Neural cell (in vitro differentiated cells): ENCODE measurements around the gene MAMLD1. TPM values are rescaled to one million over a fixed set of nuclear protein-coding genes. Genes with fewer than 3 reads are reported as not detected.

Source experiments
- H2AFZ ChIP-seq: fragments of 200-600, 300-800 bp; sonication (generic), shearing (Covaris generic); 2 replicates; pipeline ENCODE4 v1.6.0; 2014; ENCODE audit warnings: low read depth, mild to moderate bottlenecking, antibody characterized with exemption, low read length, moderate library complexity
- H3F3A ChIP-seq: fragments of 200-600 bp; shearing (Covaris generic); 2 replicates; pipeline ENCODE4 v1.6.1; 2016; ENCODE audit warnings: mild to moderate bottlenecking, moderate library complexity, mixed read lengths, antibody characterized with exemption, low read length; ENCODE audit not compliant: insufficient read depth, poor library complexity, severe bottlenecking
- H3K27ac ChIP-seq: fragments of 200-600, 300-800 bp; sonication (generic), shearing (Covaris generic); 2 replicates; pipeline ENCODE4 v1.5.1; 2014; ENCODE audit warnings: mild to moderate bottlenecking, low read length, moderate library complexity
- H3K27me3 ChIP-seq: fragments of 300-800, 200-600 bp; sonication (generic), shearing (Covaris generic); 2 replicates; pipeline ENCODE4 v1.6.0; 2014; ENCODE audit warnings: mild to moderate bottlenecking, low read depth, low read length, moderate library complexity; ENCODE audit not compliant: insufficient read depth
- H3K36me3 ChIP-seq: fragments of 300-800, 200-600 bp; sonication (generic), shearing (Covaris generic); 2 replicates; pipeline ENCODE4 v1.5.1; 2014; ENCODE audit warnings: mild to moderate bottlenecking, antibody characterized with exemption, low read length, moderate library complexity; ENCODE audit not compliant: insufficient read depth
- H3K4me2 ChIP-seq: fragments of 300-800, 200-600 bp; sonication (generic), shearing (Covaris generic); 2 replicates; pipeline ENCODE4 v1.6.0; 2014; ENCODE audit warnings: mild to moderate bottlenecking, low read length
- H3K4me3 ChIP-seq: fragments of 300-800, 200-600 bp; sonication (generic), shearing (Covaris generic); 2 replicates; pipeline ENCODE4 v1.5.1; 2014; ENCODE audit warnings: mild to moderate bottlenecking, low read length, moderate library complexity
- H3K79me2 ChIP-seq: fragments of 200-600 bp; shearing (Covaris generic); replicated peaks from 2 replicates; pipeline ENCODE4 v1.6.0; 2014; ENCODE audit warnings: mild to moderate bottlenecking, low read length, moderate library complexity; ENCODE audit not compliant: insufficient read depth
- H3K9ac ChIP-seq: fragments of 300-800, 200-600 bp; sonication (generic), shearing (Covaris generic); 2 replicates; pipeline ENCODE4 v1.6.1; 2016; ENCODE audit warnings: mild to moderate bottlenecking, low read length, mixed read lengths
- H3K9me2 ChIP-seq: fragments of 200-600 bp; shearing (Covaris generic); 2 replicates; pipeline ENCODE4 v1.6.1; 2016; ENCODE audit warnings: mild to moderate bottlenecking, low read length, mixed read lengths; ENCODE audit not compliant: insufficient read depth
- H3K9me3 ChIP-seq: fragments of 200-600, 300-800 bp; sonication (generic), shearing (Covaris generic); 2 replicates; pipeline ENCODE4 v1.6.1; 2016; ENCODE audit warnings: mild to moderate bottlenecking, mixed run types, low read length, moderate library complexity, mixed read lengths
- H4K20me1 ChIP-seq: fragments of 200-600 bp; shearing (Covaris generic); 2 replicates; pipeline ENCODE4 v1.6.1; 2016; ENCODE audit warnings: mild to moderate bottlenecking, mixed run types; ENCODE audit not compliant: insufficient read depth
- CTCF ChIP-seq: fragments of 450-650 bp; IDR thresholded peaks from 2 replicates; pipeline ENCODE4 v1.5.1; 2014; ENCODE audit warnings: antibody characterized with exemption, mild to moderate bottlenecking, moderate library complexity; ENCODE audit not compliant: poor library complexity, severe bottlenecking
- EP300 ChIP-seq: fragments of 450-650 bp; conservative IDR thresholded peaks from 2 replicates; pipeline ENCODE4 v1.6.1; 2014; ENCODE audit warnings: antibody characterized with exemption, mild to moderate bottlenecking, moderate library complexity; ENCODE audit not compliant: poor library complexity, severe bottlenecking
- EZH2 ChIP-seq: fragments of 200-600, 300-800 bp; shearing (Covaris generic), sonication (generic); IDR thresholded peaks from 2 replicates; pipeline ENCODE4 v1.6.1; 2014; ENCODE audit warnings: antibody characterized with exemption, low read length, borderline replicate concordance, mild to moderate bottlenecking; ENCODE audit not compliant: insufficient read depth, poor library complexity, severe bottlenecking
- MXI1 ChIP-seq: fragments of 450-650 bp; conservative IDR thresholded peaks from 2 replicates; pipeline ENCODE4 v1.6.1; 2014; ENCODE audit warnings: antibody characterized with exemption, mild to moderate bottlenecking; ENCODE audit not compliant: poor library complexity, severe bottlenecking
- POLR2AphosphoS5 ChIP-seq: IDR thresholded peaks from 2 replicates; pipeline ENCODE4 v1.6.1; 2012
- RAD21 ChIP-seq: fragments of 450-650 bp; conservative IDR thresholded peaks from 2 replicates; pipeline ENCODE4 v1.6.1; 2014; ENCODE audit warnings: antibody characterized with exemption, mild to moderate bottlenecking, moderate library complexity
- REST ChIP-seq: IDR thresholded peaks from 2 replicates; pipeline ENCODE4 v1.6.1; 2012; ENCODE audit warnings: borderline replicate concordance
- SMC3 ChIP-seq: fragments of 450-650 bp; conservative IDR thresholded peaks from 2 replicates; pipeline ENCODE4 v1.6.1; 2014; ENCODE audit warnings: antibody characterized with exemption, mild to moderate bottlenecking, moderate library complexity; ENCODE audit not compliant: poor library complexity
- TAF1 ChIP-seq: IDR thresholded peaks from 2 replicates; pipeline ENCODE4 v1.6.1; 2012; ENCODE audit warnings: low read depth
- polyA plus RNA-seq: library from polyadenylated mRNA; depleted of rRNA; stranded (reverse); fragments of >200 nt; gene quantifications from 2 replicates; pipeline ENCODE4 v1.2.3, GENCODE V29; 2014

The MAMLD1 gene
- polyA plus RNA-seq, 1 donor from 2014 or later: 1.4 TPM

GRCh38 chrX:150477371-150477770 is 114.3 kb downstream of the MAMLD1 start:
- Histone ChIP-seq H3K9me2 (no peaks in the 10 kb centered on the region), H2AFZ (no peak overlapping the region), H3K9me3 (no peaks in the 10 kb centered on the region), H3K36me3 (no peaks in the 10 kb centered on the region), H3K4me3 (no peak overlapping the region), H3K27ac (no peak overlapping the region), H4K20me1 (no peaks in the 10 kb centered on the region), H3F3A (no peaks in the 10 kb centered on the region), H3K27me3 (no peaks in the 10 kb centered on the region), H3K79me2 (no peaks in the 10 kb centered on the region), H3K9ac (no peak overlapping the region), H3K4me2 (no peak overlapping the region)
- TF ChIP-seq RAD21 (no peak), CTCF (no peak), EP300 (no peak), SMC3 (no peak), MXI1 (no peak)

GRCh38 chrX:150478496-150479492 is 115.7 kb downstream of the MAMLD1 start:
- Histone ChIP-seq H3K9me2 (no peaks in the 10 kb centered on the region), H3K27me3 (no peaks in the 10 kb centered on the region), H3K79me2 (no peaks in the 10 kb centered on the region), H3K36me3 (no peaks in the 10 kb centered on the region), H3K9ac (no peak overlapping the region), H4K20me1 (no peaks in the 10 kb centered on the region), H3K27ac (no peak overlapping the region), H3K4me3 (no peak overlapping the region), H2AFZ (no peak overlapping the region), H3K4me2 (no peak overlapping the region), H3K9me3 (no peaks in the 10 kb centered on the region), H3F3A (no peaks in the 10 kb centered on the region)
- TF ChIP-seq TAF1: no peak
- TF ChIP-seq SMC3: no peak
- no peak for TF ChIP-seq EZH2
- TF ChIP-seq CTCF: no peak
- no peak for TF ChIP-seq MXI1
- TF ChIP-seq EP300: no peak
- TF ChIP-seq RAD21: no peak
- TF ChIP-seq REST: no peak
- TF ChIP-seq POLR2AphosphoS5: no peak
